Subcutaneous abdominal adipose tissue (tissue), 5 donors: Measurements from ENCODE around the gene SSBP3.

Source experiments
- H3K27ac ChIP-seq: one replicate; pipeline ENCODE4 v1.7.0; 2013; ENCODE audit warnings: low read depth, mild to moderate bottlenecking, inconsistent platforms, low read length, moderate library complexity
- H3K27me3 ChIP-seq, 5 donors: one replicate each; pipeline ENCODE4 v1.7.0; 2013; ENCODE audit warnings: low read length in 5 of 5, inconsistent platforms in 1 of 5; ENCODE audit not compliant: control insufficient read depth in 5 of 5, insufficient read depth in 4 of 5
- H3K36me3 ChIP-seq, 5 donors: one replicate each; pipeline ENCODE4 v1.7.0; 2013; ENCODE audit warnings: low read length in 5 of 5; ENCODE audit not compliant: control insufficient read depth in 5 of 5, insufficient read depth in 5 of 5
- H3K4me1 ChIP-seq, 5 donors: one replicate each; pipeline ENCODE4 v1.7.0; 2013; ENCODE audit warnings: low read length in 5 of 5, mild to moderate bottlenecking in 3 of 5, moderate library complexity in 1 of 5; ENCODE audit not compliant: control insufficient read depth in 5 of 5, insufficient read depth in 5 of 5
- H3K4me3 ChIP-seq, 5 donors: one replicate each; pipeline ENCODE4 v1.7.0; 2013; ENCODE audit warnings: low read length in 5 of 5, low read depth in 1 of 5
- H3K9ac ChIP-seq, 5 donors: one replicate each; pipeline ENCODE4 v1.7.0; 2013; ENCODE audit warnings: low read length in 5 of 5, mild to moderate bottlenecking in 4 of 5, moderate library complexity in 3 of 5
- H3K9me3 ChIP-seq, 5 donors: one replicate each; pipeline ENCODE4 v1.7.0; 2013; ENCODE audit warnings: low read length in 5 of 5; ENCODE audit not compliant: control insufficient read depth in 5 of 5
- donor health status: healthy.
- donor health status: healthy.
- donor health status: healthy.
- donor health status: healthy.
- donor health status: healthy.

SSBP3 gene

DNA sequence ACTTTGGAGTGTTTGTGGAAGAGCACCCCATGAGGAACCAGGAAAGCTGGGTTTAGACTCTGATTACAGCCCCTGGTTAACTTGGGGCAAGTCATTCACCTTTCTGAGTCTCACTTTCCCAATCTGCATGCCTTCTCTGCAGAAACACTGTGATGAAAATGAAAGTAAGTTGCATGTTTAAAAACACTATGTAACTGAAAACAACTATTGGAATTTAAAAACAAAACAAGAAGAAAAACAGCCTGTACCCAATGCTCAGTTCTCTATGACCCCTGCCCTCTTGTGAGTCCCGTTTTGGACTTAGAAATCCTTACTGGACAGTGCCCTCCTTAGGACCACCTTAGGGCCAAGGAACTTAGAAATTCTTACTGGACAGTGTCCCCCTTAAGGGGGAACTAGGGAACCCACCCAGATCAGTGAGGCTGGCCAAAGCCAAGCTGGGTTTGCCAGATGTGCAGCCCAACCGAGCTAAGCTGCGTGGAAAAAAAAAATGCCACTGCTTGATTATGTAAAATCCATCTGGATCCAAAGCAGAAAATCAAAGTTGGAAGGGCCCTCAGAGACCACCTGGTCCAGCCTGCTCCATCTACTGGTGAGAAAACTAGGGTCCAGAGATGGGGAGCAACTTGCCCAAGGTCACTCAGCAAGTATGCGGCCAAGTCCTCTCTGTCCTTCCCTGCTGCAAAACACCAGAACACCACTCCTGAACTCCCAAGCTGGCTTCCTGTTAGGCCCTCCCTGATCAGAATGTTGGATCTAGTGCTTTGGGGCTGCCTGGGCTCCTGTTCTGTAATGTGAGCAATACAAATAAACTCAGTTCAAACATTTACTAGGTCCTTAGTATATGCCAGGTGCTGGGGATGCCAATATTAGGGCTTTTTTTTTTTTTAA is 128.5 kb downstream of the SSBP3 start:
- H3K9me3 ChIP-seq = no peaks in the 10 kb centered on the region
- peaks cover 26 to 74% (median 71%) of the 10 kb centered on the region in 5 donors for H3K4me1 ChIP-seq
- H3K4me3 ChIP-seq = no peak overlapping the region
- peak overlapping the region; percentile 91 for H3K27ac ChIP-seq
- no peaks in the 10 kb centered on the region for H3K27me3 ChIP-seq
- peaks cover 0 to 16% (median 9%) of the 10 kb centered on the region in 5 donors for H3K36me3 ChIP-seq
- peak overlapping the region in 4 of 5 donors; percentile 16 to 48 (median 26) for H3K9ac ChIP-seq

GRCh38 chr1:54276617-54277450 is 129.4 kb downstream of the SSBP3 start:
- peaks cover 29 to 75% (median 74%) of the 10 kb centered on the region in 5 donors for H3K4me1 ChIP-seq
- no peaks in the 10 kb centered on the region for H3K27me3 ChIP-seq
- H3K9ac ChIP-seq = peak overlapping the region in 2 of 5 donors; percentile 28 to 48
- no peak overlapping the region for H3K4me3 ChIP-seq
- H3K27ac ChIP-seq = peak overlapping the region; percentile 91
- peaks cover 0 to 16% (median 9%) of the 10 kb centered on the region in 5 donors for H3K36me3 ChIP-seq
- H3K9me3 ChIP-seq = no peaks in the 10 kb centered on the region

DNA sequence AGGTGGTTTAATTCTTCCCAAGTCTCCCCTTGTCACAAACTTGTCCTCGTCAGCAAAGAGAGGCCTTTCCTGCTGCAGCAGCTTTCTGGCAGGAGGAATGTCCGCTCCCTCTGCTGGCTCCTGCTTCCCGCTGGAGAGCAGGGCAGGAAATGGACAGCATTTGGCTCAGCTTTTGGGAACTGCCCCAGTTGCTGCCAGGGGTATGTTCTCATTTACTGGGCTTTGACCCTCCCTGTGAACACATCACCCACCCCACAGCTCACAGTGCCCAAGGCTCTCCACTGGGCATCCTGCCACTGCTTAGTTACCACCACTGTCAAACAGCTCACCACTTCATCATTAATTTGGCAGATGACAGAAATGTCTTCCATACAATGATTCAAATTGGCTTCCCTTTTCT is 130.8 kb downstream of the SSBP3 start:
- Histone ChIP-seq H3K9ac (peak overlapping the region in 3 of 5 donors; percentile 42 to 71 (median 62)), H3K4me3 (peak overlapping the region in 3 of 5 donors; percentile 32 to 42 (median 36)), H3K4me1 (peaks cover 29 to 84% (median 73%) of the 10 kb centered on the region in 5 donors), H3K9me3 (no peaks in the 10 kb centered on the region), H3K27ac (peak overlapping the region; percentile 91), H3K36me3 (peaks cover 0 to 10% (median 8%) of the 10 kb centered on the region in 5 donors), H3K27me3 (no peaks in the 10 kb centered on the region)

- Histone ChIP-seq H3K9me3 (no peaks in the 10 kb centered on the region), H3K4me3 (peak overlapping the region in 3 of 5 donors; percentile 32 to 42 (median 36)), H3K4me1 (peaks cover 29 to 84% (median 73%) of the 10 kb centered on the region in 5 donors), H3K27me3 (no peaks in the 10 kb centered on the region), H3K36me3 (peaks cover 0 to 5% (median 3%) of the 10 kb centered on the region in 5 donors), H3K27ac (peak overlapping the region; percentile 91), H3K9ac (peak overlapping the region in 3 of 5 donors; percentile 42 to 71 (median 62))
Measured at GRCh38 chr1:54274881-54275280, 131.3 kb downstream of the SSBP3 start.

GRCh38 chr1:54274448-54274847 is 131.7 kb downstream of the SSBP3 start:
- no peak overlapping the region for H3K4me3 ChIP-seq
- H3K36me3 ChIP-seq = peaks cover 0 to 2% (median 0%) of the 10 kb centered on the region in 5 donors
- no peaks in the 10 kb centered on the region for H3K9me3 ChIP-seq
- peak overlapping the region; percentile 91 for H3K27ac ChIP-seq
- peak overlapping the region in 4 of 5 donors; percentile 26 to 71 (median 47) for H3K9ac ChIP-seq
- peaks cover 29 to 83% (median 72%) of the 10 kb centered on the region in 5 donors for H3K4me1 ChIP-seq
- no peaks in the 10 kb centered on the region for H3K27me3 ChIP-seq

DNA sequence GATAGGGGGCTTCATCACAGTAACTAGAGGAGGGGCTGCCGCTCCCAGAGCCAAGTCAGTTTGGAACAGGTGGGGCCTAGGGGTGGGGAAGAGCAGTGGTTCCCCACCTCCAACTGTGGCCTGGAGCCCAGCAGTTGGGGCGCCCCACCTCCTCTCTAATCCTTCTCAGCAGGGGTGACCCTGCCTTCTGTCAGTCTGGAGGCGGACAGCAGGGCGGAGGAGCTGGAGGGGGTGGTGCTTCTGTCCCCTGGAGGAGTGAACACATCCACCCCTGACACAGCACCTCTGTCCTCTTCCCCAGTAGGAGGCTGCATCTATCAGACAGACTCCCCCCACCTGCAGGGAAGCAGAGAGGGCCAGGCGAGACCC is 132.4 kb downstream of the SSBP3 start:
- H3K4me1 ChIP-seq = peaks cover 29 to 81% (median 71%) of the 10 kb centered on the region in 5 donors
- H3K9ac ChIP-seq = peak overlapping the region in 4 of 5 donors; percentile 26 to 48 (median 32)
- peak overlapping the region; percentile 91 for H3K27ac ChIP-seq
- H3K27me3 ChIP-seq = no peaks in the 10 kb centered on the region
- peak overlapping the region in 1 of 5 donors; percentile 5 for H3K4me3 ChIP-seq
- H3K36me3 ChIP-seq = peaks cover 0 to 2% (median 0%) of the 10 kb centered on the region in 5 donors
- no peaks in the 10 kb centered on the region for H3K9me3 ChIP-seq

DNA sequence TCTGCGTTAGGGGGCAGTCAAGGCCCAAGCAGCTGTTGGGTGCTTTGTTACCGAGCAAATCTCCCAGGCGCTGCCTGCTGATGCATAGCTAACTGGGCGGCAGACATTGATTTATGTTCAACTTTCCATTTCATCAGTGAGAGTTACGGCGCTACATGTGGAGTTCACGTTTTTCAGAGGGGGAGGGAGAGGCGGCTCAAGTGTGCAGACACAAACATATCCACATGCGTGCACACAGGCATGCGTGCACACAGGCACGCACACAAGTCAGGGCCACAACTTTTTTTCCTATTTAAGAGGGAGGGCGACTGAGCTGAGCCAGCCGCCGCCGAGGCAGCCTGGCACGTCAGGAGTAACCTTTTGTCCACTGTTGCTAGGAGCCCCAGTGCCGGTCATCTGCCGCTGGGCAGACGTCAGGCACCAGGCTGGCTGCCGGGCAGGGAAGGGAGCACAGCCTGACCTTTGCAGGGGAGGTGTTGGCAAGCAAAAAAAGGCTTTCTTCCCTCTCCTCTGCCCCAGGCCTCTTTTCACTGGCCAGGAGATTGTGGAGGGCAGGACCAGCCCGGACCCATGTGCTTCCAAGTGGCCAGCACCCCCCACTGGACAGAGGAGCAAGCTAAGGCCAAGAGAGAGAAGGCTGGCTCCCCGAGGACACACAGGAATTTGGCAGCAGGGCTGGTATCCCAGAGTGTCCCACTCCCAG is 133.0 kb downstream of the SSBP3 start:
- H3K9ac ChIP-seq = peak overlapping the region in 3 of 5 donors; percentile 31 to 48 (median 32)
- no peaks in the 10 kb centered on the region for H3K9me3 ChIP-seq
- H3K36me3 ChIP-seq = peaks cover 0 to 2% (median 0%) of the 10 kb centered on the region in 5 donors
- peaks cover 27 to 81% (median 70%) of the 10 kb centered on the region in 5 donors for H3K4me1 ChIP-seq
- no peaks in the 10 kb centered on the region for H3K27me3 ChIP-seq
- peak overlapping the region in 2 of 5 donors; percentile 5 to 17 for H3K4me3 ChIP-seq
- H3K27ac ChIP-seq = peak overlapping the region; percentile 91

DNA sequence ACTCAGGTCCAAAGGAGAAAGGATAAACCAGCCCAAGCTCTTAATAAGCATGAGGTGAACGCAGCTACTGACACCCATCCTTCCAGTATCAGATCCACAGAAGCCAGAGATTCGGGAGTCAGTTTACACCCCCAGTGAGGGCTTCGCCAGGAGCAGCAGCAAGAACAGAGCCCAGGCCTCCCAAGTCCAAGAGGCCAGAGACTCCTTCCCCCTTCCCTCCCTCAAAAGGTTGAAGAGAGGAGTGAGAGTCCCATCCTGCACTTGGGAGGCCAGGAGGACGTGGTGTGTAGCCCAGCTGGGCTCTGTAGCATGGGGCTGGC is 133.5 kb downstream of the SSBP3 start:
- H3K27me3 ChIP-seq = no peaks in the 10 kb centered on the region
- peaks cover 0 to 2% (median 0%) of the 10 kb centered on the region in 5 donors for H3K36me3 ChIP-seq
- H3K4me1 ChIP-seq = peaks cover 23 to 76% (median 64%) of the 10 kb centered on the region in 5 donors
- H3K9ac ChIP-seq = peak overlapping the region in 1 of 5 donors; percentile 20
- H3K9me3 ChIP-seq = no peaks in the 10 kb centered on the region
- peak overlapping the region in 1 of 5 donors; percentile 17 for H3K4me3 ChIP-seq
- peak overlapping the region; percentile 91 for H3K27ac ChIP-seq

- Histone ChIP-seq H3K9me3 (no peaks in the 10 kb centered on the region), H3K4me1 (peaks cover 22 to 74% (median 61%) of the 10 kb centered on the region in 5 donors), H3K36me3 (peaks cover 0 to 2% (median 0%) of the 10 kb centered on the region in 5 donors), H3K9ac (peak overlapping the region in 1 of 5 donors; percentile 4), H3K27ac (peak overlapping the region; percentile 91), H3K27me3 (no peaks in the 10 kb centered on the region), H3K4me3 (no peak overlapping the region)
Measured at GRCh38 chr1:54272134-54272533, 134.1 kb downstream of the SSBP3 start.
